WI38 (cell line): ENCODE measurements around the gene VSX1.

Experiments
- H3K4me3 ChIP-seq: 2 replicates; pipeline ENCODE4 v1.5.1; 2011; ENCODE audit warnings: low read depth, mild to moderate bottlenecking, control low read depth, low read length
- CTCF ChIP-seq: IDR thresholded peaks from 2 replicates; pipeline ENCODE4 v1.5.1; 2012; ENCODE audit warnings: low read depth, mild to moderate bottlenecking, control low read depth, low read length

VSX1 gene

GRCh38 chr20:25081730-25082497 lies at the start of gene VSX1:
Gene VSX1, minus strand, starts transcription at chr20:25082141. Its CDS starts 45 bp downstream, at chr20:25082096.
- H3K4me3 ChIP-seq, result no peak within 1 kb of the TSS
- no peak for TF ChIP-seq CTCF

DNA sequence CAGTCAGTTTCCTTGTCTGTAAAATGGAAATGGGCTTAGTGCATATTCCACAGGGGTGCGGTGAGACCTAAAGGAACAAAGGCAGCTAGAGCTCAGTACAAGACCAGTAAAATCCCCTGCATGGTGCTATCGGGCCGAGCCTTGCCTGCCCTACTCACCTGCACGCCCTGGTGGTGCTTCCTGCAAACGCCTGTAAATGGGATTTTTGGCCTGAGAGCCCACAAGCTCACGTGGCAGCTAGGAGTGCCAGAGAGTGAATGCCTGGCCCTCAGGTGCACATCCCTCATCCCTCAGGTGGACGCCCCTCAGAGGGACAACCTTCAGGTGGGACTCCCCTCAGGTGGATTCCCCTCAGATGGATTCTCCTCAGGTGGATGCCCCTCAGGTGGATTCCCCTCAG lies 48.0 kb upstream of the VSX1 start:
- TF ChIP-seq CTCF, result no peak
- H3K4me3 ChIP-seq, result no peak overlapping the region

- TF ChIP-seq CTCF, result no peak
- H3K4me3 ChIP-seq, result no peak overlapping the region
Measured at GRCh38 chr20:25129428-25129827, 47.5 kb upstream of the VSX1 start.

- no peak overlapping the region for H3K4me3 ChIP-seq
- TF ChIP-seq CTCF, result no peak
Measured at GRCh38 chr20:25128649-25129048, 46.7 kb upstream of the VSX1 start.

DNA sequence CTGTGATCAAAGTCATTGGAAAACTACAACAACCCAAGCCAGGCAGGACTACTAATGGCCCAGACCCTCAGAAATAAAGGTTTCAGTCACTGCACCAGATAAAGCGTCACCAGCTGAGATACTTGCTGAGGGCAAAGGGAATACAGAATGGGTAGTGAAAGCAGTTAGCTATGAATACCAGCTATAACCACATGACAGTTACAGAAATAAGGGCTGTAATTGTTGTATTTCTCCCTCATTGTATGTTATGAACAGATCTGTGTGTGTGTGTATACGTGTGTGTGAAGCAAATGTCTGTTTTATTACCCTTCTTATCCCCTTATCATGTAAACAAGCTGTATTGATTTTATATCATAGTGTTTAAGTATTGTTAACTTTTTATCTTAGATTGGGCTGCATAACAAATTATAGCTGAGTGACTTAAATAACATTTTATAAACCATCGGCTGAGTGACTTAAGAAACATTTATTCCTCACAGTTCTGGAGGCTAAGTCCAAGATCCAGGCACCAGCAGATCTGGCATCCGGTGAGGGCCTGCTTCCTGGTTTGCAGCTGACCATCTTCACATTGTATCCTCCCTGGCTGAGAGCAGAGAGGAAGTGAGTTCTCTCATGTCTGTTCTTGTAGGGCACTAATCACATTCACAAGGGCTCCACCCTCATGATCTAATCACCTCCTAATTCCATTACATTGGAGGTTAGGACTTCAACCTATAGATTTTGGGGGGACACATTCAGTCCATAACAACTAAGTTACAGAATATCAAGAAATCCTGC lies 46.0 kb upstream of the VSX1 start:
- no peak overlapping the region for H3K4me3 ChIP-seq
- no peak for TF ChIP-seq CTCF

GRCh38 chr20:25126204-25127029 lies 44.5 kb upstream of the VSX1 start:
- H3K4me3 ChIP-seq, result no peak overlapping the region
- TF ChIP-seq CTCF, result no peak
